Measurements from ENCODE around the gene SKAP1. TPM values are rescaled to one million over a fixed set of nuclear protein-coding genes. Genes with fewer than 3 reads are reported as not detected.

SKAP1 gene
- total RNA-seq, 5 donors from 2014 or later (not counting 1 experiment from before 2014, with no cell fraction given), result 71.5 to 142 (median 80.4) TPM

DNA sequence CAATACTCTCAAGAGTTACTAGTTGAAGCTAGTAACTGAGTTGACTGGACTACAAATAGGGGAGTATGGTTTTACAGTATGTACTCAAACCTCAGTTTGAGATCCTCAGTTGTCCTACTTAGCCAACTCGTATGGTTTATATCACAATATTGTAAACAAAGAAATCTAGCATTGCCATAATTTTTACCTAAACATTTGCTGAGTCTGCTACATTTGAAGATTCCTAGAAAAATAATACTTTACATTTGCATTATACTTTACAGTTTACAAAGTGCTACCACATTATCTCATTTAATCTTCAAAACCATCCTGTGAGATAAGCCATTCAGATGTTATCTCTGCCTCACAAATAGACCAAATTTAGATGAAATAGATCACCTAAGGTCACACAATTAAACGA, 345.1 kb downstream of the SKAP1 start:
- no peak overlapping the region for H3K27ac Mint-ChIP-seq
- no peak for ATAC-seq (replicated peaks in 1 of 4)
- H3K27ac ChIP-seq (ENCODE audit: low read length), result no peak overlapping the region
- no peaks in the 10 kb centered on the region for H3K9me3 Mint-ChIP-seq
- no peak for DNase-seq
- peaks cover 5 to 7% of the 10 kb centered on the region in 2 experiments for H3K4me1 ChIP-seq (ENCODE audit: control insufficient read depth in 1 of 2, extremely low read depth in 1 of 2, insufficient read depth in 2 of 2, low read length in 2 of 2)
- H3K4me3 Mint-ChIP-seq, result no peak overlapping the region
- no CpG with 5 or more reads among the region's 2 CpGs for WGBS (ENCODE audit: insufficient coverage)
- H3K4me1 Mint-ChIP-seq, result peaks cover 7 to 22% (median 17%) of the 10 kb centered on the region in 3 donors
- peaks cover 3% of the 10 kb centered on the region for H3K36me3 Mint-ChIP-seq
- H3K9me3 ChIP-seq, result no peaks in the 10 kb centered on the region
- ChIA-PET POLR2A (interaction anchor here (0.6 kb wide), 2 partner anchors 165 to 328 kb away, joined by 3 read pairs; no protein-coding TSS in a partner anchor), CTCF (interaction anchor here in 1 of 2 donors (0.5 to 2.0 kb wide), 3 partner anchors 20 to 59 kb away, joined by 4 to 8 read pairs (median 5); partner anchors contain the start of gene SNX11)
- no peaks in the 10 kb centered on the region for H3K27me3 Mint-ChIP-seq
- no peak overlapping the region for H3K4me3 ChIP-seq (ENCODE audit: control insufficient read depth in 1 of 2, extremely low read depth in 1 of 2, low read length in 1 of 2)
- H3K27me3 ChIP-seq (replicated peaks in 1 of 2; ENCODE audit: control insufficient read depth in 2 of 2, extremely low read depth in 1 of 2, insufficient read depth in 2 of 2, low read length in 1 of 2), result no peaks in the 10 kb centered on the region
- H3K36me3 ChIP-seq (ENCODE audit: control insufficient read depth in 2 of 2, extremely low read depth in 1 of 2, insufficient read depth in 1 of 2, low read length in 1 of 2), result no peaks in the 10 kb centered on the region

Other genes starting within 250 kb of the SKAP1 start
- not detected for gene HOXB1, start 100.8 kb upstream of the SKAP1 start, total RNA-seq
- 10 to 100 TPM; 12.1 to 37.3 (median 25.6) TPM for gene HOXB2, start 114.9 kb upstream of the SKAP1 start, total RNA-seq
- gene HOXB4, start 148.1 kb upstream of the SKAP1 start, total RNA-seq, result 1 to 10 TPM; 1.4 to 3.7 (median 1.5) TPM
- 1 to 10 TPM; 3.5 to 7.7 (median 4.2) TPM for gene HOXB3, start 160.0 kb upstream of the SKAP1 start, total RNA-seq
- not detected for gene HOXB5, start 163.6 kb upstream of the SKAP1 start, total RNA-seq
- under 1 TPM in 2 of 5 donors, not detected in 3; 0.16 to 0.33 TPM for gene HOXB6, start 174.8 kb upstream of the SKAP1 start, total RNA-seq
- under 1 TPM in 3 of 5 donors, not detected in 2; 0.47 to 0.66 (median 0.60) TPM for gene HOXB7, start 180.8 kb upstream of the SKAP1 start, total RNA-seq
- not detected for gene HOXB8, start 185.1 kb upstream of the SKAP1 start, total RNA-seq
- gene HOXB9, start 196.1 kb upstream of the SKAP1 start, total RNA-seq, result under 1 TPM in 4 of 5 donors, not detected in 1; 0.19 to 0.43 (median 0.30) TPM

Measured in T-cell (primary cell).